ENCODE measurements around the gene UBE3B. TPM values are rescaled to one million over a fixed set of nuclear protein-coding genes. Genes with fewer than 3 reads are reported as not detected.

Gene UBE3B
- polyA plus RNA-seq, 1 donor from 2014 or later = 23.3 TPM

DNA sequence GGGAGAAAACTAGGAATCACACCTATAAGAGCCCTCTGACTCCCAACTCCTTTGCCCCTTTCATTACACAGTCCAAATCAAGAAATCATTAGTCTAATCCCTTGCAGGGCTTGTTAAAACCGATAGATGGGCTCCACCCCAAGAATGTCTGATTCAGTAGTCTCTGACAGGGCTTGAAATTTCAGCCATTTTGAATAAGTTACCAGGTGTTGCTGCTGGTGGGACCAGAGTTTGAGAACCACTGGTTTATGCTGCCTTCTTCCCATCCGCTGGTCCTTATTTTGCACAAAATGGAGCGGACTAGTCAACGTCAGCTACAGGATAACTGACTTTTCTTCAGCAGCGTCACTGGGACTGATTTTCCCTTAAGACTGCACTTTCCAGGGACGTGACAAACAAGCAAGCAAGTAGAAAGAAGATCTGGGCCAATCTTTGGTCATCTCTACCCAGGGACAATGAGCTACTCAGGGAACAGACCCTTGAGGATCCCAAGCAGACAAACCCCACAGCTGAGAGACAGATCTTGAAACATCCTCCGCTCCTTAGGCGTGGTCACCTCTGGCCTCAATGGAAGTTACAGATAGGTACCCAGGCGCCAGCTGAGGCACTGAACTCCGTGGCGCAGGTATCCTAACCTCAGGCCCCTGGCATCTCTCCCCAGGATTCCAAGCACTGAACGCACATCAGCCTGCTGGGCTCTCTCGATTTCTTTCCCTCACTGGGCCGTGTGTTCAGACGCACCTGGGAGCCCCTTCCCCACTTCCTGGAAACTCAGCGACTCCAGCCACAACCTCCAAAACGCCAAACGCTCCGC lies 1.2 kb upstream of the UBE3B start:
- Mint-ChIP-seq H3K27me3 (no peaks in the 10 kb centered on the region), H3K9me3 (no peaks in the 10 kb centered on the region), H3K4me1 (peaks cover 26 to 40% (median 28%) of the 10 kb centered on the region in 3 donors), H3K27ac (peak overlapping the region in 2 of 3 donors; percentile 59 to 94), H3K36me3 (no peaks in the 10 kb centered on the region), H3K4me3 (peak overlapping the region; percentile 96 to 100 (median 98))

DNA sequence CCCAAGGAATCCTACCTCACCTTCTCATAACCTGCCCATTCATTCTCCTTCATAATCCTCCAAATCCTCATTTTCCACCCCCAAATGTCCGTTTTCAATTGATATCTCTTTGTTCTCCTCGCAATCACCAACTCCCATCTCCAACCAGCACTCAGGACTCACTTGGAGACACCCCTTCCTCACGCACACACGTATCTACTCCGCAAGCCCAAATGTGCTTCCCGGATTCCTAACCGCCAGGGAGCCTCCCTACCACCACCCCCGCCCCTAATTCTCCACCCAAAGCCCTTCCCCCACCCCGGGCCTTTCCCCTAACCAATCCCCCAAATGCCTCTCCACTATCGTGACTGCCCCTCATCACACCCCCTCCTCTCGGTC lies 638 bp upstream of the UBE3B start:
- peak overlapping the region; percentile 96 to 100 (median 98) for H3K4me3 Mint-ChIP-seq
- H3K27me3 Mint-ChIP-seq = no peaks in the 10 kb centered on the region
- peaks cover 26 to 43% (median 28%) of the 10 kb centered on the region in 3 donors for H3K4me1 Mint-ChIP-seq
- H3K36me3 Mint-ChIP-seq = no peaks in the 10 kb centered on the region
- peak overlapping the region; percentile 94 to 99 (median 99) for H3K27ac Mint-ChIP-seq
- no peaks in the 10 kb centered on the region for H3K9me3 Mint-ChIP-seq

DNA sequence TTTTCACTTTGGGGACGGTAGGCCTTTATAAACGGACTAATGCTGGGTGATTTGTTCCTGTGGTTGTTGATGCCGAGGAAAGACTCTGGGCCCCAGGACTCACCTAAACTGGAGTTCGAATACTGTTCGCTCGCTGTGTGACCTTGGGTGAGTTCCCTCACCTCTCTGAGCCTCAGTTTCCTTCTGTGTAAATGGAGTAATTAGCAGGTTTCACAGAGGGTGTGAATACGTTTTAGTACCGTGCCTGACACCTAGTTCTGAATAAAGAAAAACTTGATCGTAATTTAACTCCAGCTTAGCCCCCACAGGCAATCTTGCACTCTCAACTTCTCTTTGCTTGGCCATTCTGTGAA lies 505 bp downstream of the UBE3B start:
- Mint-ChIP-seq H3K27me3 (no peaks in the 10 kb centered on the region), H3K4me1 (peaks cover 26 to 43% (median 31%) of the 10 kb centered on the region in 3 donors), H3K9me3 (no peaks in the 10 kb centered on the region), H3K36me3 (no peaks in the 10 kb centered on the region), H3K4me3 (peak overlapping the region; percentile 96 to 100 (median 98)), H3K27ac (peak overlapping the region; percentile 94 to 99 (median 99))

DNA sequence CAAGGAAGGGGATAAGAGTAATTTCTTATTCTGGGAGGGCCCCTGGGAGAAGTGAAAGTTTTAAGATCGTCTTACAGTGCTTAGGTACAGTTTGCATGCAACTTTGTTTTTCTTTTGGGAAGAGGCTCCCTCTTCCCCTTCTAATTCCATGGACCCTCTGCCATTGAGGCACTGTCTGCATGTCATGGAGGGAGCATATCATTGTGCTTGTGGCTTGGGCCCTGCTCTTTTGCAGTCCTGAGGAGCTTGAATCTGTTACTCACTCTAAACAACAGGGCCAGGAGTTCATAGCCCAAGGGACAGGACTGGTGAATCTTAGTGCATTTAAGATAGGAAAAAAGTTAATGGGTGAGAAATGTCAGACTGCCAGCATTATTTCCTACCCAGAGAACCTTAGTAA lies 2.3 kb downstream of the UBE3B start:
- peak overlapping the region in 3 of 4 donors; percentile 5 to 91 (median 52) for H3K4me3 Mint-ChIP-seq
- H3K27me3 Mint-ChIP-seq = no peaks in the 10 kb centered on the region
- no peak overlapping the region for H3K27ac Mint-ChIP-seq
- H3K36me3 Mint-ChIP-seq = no peaks in the 10 kb centered on the region
- peaks cover 24 to 37% (median 28%) of the 10 kb centered on the region in 3 donors for H3K4me1 Mint-ChIP-seq
- no peaks in the 10 kb centered on the region for H3K9me3 Mint-ChIP-seq

DNA sequence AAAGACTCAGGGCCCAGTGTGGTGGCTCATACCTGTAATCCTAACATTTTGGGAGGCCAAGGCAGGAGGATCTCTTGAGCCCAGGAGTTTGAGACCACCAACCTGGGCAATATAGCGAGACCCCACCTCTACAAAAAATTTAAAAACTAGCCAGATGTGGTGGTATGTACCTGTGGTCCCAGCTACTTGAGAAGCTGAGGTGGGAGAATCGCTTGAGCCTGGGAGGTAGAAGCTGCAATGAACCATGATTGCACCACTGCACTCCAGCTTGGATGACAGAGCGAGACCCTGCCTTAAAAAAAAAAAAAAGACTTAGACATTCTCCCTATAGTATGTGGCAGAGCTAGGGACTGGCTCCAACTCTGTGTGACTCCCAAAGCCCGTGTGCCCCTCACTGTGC lies 2.9 kb downstream of the UBE3B start:
- no peaks in the 10 kb centered on the region for H3K27me3 Mint-ChIP-seq
- H3K36me3 Mint-ChIP-seq = no peaks in the 10 kb centered on the region
- peaks cover 24 to 35% (median 27%) of the 10 kb centered on the region in 3 donors for H3K4me1 Mint-ChIP-seq
- no peaks in the 10 kb centered on the region for H3K9me3 Mint-ChIP-seq
- H3K4me3 Mint-ChIP-seq = no peak overlapping the region
- H3K27ac Mint-ChIP-seq = no peak overlapping the region

DNA sequence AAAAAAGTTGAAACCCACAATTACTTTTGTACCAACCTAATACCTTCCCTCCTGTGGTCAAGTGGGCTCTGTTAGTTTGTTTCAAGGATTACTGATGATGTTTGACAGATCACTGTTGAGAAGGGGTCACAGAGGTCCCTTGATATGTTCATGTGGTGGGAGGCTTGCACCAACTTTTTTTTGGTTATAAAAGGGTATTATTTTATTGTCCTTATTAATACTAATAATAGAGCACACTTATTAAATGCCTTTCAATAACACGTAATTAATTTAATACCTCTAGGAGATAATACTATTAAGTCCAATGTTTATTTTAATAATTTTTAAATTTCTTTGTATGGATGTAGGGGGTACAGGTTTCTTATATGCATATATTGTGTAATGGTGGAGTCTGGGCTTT lies 4.4 kb downstream of the UBE3B start:
- Mint-ChIP-seq H3K36me3 (peaks cover 1% of the 10 kb centered on the region), H3K4me1 (peaks cover 13 to 24% (median 13%) of the 10 kb centered on the region in 3 donors), H3K9me3 (no peaks in the 10 kb centered on the region), H3K4me3 (no peak overlapping the region), H3K27me3 (no peaks in the 10 kb centered on the region), H3K27ac (peak overlapping the region in 1 of 3 donors; percentile 40)

DNA sequence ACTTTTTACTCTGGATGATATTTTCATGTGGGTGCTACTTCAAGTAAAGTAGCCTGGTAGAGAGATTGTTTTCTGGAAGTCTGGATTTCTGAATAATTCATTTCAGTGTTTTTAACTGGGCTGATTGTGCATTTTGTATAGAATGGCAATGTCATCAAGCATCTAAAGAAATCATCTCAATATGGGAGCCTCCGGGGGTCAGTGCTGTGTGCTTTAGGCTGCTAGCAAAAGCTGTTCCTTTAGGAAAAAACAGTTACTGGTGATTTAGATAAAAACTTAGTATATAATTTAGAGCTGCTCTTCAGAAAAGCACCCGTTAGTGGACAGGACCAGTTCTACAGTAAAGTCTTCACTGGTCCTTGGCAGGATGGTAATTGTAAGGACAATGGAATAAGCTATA lies 5.1 kb downstream of the UBE3B start:
- no peaks in the 10 kb centered on the region for H3K9me3 Mint-ChIP-seq
- peaks cover 1% of the 10 kb centered on the region for H3K36me3 Mint-ChIP-seq
- peak overlapping the region in 1 of 3 donors; percentile 40 for H3K27ac Mint-ChIP-seq
- peaks cover 12 to 19% (median 13%) of the 10 kb centered on the region in 3 donors for H3K4me1 Mint-ChIP-seq
- peak overlapping the region in 1 of 4 donors; percentile 25 for H3K4me3 Mint-ChIP-seq
- no peaks in the 10 kb centered on the region for H3K27me3 Mint-ChIP-seq

DNA sequence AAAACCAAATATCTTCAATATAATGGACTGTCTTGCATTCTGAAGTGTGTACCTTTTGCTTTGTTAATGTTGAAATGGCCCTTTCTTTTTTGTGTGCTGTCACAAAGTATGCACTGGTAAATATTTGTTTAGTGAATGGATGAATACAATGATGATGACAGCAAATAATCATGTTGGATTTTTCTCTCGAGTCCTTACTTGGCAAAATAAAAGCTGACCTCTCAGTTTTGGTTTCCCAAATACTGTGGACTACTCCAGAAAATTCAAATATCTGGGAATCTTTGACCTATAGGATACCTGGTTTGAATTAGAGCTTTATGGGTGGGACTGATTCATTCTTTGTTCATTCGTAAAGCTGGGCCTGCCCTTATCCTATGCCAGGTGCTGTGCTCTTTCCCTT lies 5.5 kb downstream of the UBE3B start:
- Mint-ChIP-seq H3K4me1 (peaks cover 12 to 16% (median 13%) of the 10 kb centered on the region in 3 donors), H3K9me3 (no peaks in the 10 kb centered on the region), H3K27me3 (no peaks in the 10 kb centered on the region), H3K27ac (no peak overlapping the region), H3K36me3 (peaks cover 1% of the 10 kb centered on the region), H3K4me3 (peak overlapping the region in 1 of 4 donors; percentile 25)

DNA sequence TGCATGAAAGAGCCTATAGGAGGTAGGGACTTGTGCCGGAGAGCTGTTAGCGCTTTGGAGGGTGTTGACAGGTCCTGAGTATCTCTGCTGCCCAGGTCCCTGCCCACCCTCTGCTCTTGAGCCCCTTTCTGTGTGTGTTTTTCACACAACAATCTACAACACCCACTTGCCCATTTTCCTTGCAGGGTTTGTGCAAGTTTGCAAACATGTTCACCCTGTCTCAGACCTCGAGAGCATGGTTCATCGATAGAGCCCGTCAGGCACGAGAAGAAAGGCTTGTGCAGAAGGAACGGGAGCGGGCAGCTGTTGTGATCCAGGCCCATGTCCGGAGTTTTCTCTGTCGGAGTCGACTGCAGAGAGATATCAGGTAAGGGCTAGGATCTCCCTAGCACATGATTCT lies 5.9 kb downstream of the UBE3B start:
- Mint-ChIP-seq H3K9me3 (no peaks in the 10 kb centered on the region), H3K36me3 (peaks cover 1% of the 10 kb centered on the region), H3K27ac (peak overlapping the region in 1 of 3 donors; percentile 74), H3K4me1 (peaks cover 11 to 16% (median 13%) of the 10 kb centered on the region in 3 donors), H3K27me3 (no peaks in the 10 kb centered on the region), H3K4me3 (no peak overlapping the region)

DNA sequence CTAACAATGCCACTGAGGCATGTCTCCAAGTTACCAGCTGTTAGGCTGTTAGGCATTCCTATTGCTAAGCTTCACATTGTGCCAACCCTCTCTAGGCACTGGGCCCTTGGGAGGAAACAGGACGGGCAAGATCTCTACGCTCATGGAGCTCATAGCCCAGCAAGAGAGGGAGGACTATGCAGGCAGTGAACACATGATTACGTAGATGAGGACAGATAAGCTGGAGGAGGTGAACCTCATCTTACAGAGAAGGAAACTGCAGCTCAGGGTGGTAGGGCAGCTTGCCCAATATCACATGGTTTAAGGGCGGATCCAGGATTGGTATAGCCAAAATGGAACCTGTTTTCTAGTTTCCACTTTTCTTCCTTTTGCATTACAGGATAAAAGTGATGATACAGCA lies 7.8 kb downstream of the UBE3B start:
- H3K27ac Mint-ChIP-seq = no peak overlapping the region
- H3K27me3 Mint-ChIP-seq = no peaks in the 10 kb centered on the region
- H3K9me3 Mint-ChIP-seq = no peaks in the 10 kb centered on the region
- peaks cover 0 to 4% (median 3%) of the 10 kb centered on the region in 3 donors for H3K4me1 Mint-ChIP-seq
- no peak overlapping the region for H3K4me3 Mint-ChIP-seq
- peaks cover 3% of the 10 kb centered on the region for H3K36me3 Mint-ChIP-seq

DNA sequence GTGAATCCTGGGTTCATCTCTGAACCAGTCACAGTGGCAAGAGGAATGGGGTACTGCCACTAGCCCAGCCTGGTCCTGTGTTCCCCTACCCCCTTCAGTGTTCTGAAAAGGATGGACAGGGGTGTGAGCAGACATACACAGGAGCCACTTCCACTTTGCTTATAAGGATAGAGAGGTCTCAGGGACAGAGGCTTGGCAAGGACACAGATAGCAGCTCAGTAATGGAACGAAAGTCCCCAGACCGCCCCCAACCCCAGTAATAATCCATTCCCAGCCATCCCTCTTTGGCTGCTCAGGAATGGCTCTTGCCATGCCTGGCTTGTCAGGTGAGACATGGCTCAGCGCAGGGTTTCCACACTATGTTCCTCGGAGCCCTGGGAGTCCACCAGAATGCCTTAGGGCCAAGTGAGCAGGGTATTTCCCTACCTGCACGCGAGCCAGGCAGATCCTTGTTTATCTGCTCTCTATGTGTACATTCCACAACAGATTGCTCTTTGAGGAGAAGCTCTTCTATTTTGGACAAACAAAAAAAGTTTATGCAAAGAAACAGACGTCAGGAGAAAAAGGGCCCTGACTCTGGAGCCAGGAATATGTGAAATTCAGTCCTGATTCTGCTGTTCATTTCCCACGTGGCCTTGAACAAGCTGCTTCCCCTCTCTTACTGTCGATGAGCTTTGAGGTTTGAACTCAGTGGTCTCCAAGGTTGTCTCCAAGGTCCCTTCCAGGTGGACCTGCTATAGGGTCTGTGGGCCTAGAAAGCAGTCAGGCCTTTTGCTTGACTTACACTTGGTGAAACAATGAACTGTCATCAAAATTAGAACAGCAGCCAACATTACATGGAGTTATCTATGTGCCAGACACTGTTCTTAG lies 10.0 kb downstream of the UBE3B start:
- Mint-ChIP-seq H3K4me3 (no peak overlapping the region), H3K27me3 (no peaks in the 10 kb centered on the region), H3K27ac (no peak overlapping the region), H3K9me3 (no peaks in the 10 kb centered on the region), H3K4me1 (peaks cover 0 to under 1% (median 0%) of the 10 kb centered on the region in 3 donors), H3K36me3 (peaks cover 3% of the 10 kb centered on the region)

DNA sequence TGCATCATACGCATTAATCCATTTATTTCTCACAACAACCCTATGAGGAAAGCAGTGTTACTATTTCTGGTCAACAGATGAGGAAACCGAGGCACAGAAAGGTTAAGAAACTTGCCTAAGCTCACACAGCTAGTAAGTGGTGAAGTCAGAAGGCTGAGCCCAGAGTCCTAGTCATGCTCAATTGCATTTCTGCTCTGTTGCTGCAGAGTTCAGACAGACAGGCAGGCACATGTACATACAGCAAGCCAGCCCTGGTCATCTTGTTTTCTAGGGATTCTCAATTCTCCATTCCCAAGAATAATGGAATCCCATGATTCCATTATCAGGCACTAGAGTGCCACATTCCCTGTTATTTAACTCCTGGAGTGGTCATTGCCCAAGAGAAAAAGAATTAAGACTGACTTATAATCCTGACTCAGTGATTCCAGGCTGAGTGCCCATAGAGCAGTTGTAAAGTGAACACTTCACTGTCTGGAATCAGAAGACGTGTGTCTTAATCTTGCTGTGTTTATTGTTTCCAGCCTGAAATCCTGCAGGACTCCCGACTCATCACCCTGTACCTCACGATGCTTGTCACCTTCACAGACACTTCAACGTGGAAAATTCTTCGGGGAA lies 10.7 kb downstream of the UBE3B start:
- H3K27ac Mint-ChIP-seq = no peak overlapping the region
- H3K9me3 Mint-ChIP-seq = no peaks in the 10 kb centered on the region
- H3K4me1 Mint-ChIP-seq = no peaks in the 10 kb centered on the region
- peaks cover 3% of the 10 kb centered on the region for H3K36me3 Mint-ChIP-seq
- no peaks in the 10 kb centered on the region for H3K27me3 Mint-ChIP-seq
- H3K4me3 Mint-ChIP-seq = no peak overlapping the region

DNA sequence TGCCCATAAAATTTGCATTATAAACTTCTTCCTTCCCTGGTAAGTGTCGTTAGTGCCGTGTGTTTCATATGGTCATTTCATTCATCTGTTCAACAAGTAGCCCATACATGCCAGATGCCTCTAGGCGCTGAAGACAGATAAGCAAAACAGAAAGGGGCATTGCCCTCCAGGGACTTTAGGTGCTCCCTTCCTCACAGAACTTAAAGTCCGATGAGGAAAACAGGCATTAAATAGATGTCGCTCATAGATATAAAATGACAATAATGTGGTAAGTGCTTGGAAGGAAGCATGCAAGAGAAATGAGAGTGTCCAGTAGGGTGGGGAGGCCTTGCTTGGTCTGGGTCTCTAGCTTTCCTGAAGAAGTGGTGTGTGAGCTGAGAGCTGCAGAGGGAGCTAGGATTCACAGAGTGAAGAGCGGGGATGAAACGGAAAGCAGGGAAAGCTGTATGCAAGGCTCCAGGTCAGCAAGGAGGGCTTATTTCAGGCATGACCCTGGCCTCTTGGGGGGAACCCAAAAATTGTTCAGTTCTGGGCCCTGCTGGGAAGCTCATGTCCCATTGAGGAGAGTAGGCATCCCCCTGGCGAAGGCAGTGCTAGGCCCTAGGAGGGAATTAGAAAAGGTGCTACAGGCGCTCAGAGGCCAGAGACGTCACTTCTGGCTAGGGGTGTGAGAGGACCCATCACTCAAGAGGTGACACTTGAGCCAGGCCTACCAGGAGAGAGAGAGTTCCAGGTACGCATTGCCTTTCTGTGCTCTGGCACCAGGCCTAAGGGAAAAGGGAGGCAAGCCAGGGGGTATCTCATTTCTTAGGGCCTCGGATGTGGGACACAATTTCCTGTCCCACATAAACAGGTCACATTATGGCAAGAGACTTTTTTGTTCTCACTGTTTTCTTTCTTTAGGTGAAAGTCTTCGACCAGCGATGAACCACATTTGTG lies 11.9 kb downstream of the UBE3B start:
- Mint-ChIP-seq H3K27ac (no peak overlapping the region), H3K4me1 (no peaks in the 10 kb centered on the region)

DNA sequence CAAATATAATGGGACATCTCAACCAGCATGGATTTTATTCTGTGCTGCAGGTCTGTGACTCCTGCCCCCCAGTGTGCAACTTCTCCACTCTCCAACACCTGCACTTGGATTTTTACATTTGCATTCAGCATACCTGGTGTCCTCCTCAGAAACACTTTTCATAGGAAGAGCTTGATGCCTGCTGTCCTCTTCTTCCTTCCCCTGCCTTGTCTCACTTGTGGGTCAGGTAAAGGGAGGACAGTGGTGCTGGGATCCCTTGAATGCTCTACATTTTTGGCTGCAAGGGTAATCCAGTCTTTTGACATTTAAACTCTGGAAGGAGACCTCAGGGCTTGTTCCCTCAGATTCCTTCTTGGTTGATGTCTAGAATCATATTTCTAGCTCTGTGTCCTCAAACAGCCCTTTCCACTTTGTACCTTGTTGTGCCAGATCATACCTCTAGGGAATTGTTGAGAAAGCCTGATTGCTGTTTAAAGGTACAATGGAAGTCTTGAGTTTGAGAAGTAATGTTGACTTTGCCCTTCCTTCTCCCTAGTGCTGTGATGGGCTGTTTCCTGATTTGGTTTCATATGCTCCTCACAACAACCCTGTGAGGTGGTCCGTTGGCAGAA lies 12.6 kb downstream of the UBE3B start:
- peaks cover 9% of the 10 kb centered on the region for H3K36me3 Mint-ChIP-seq
- H3K27me3 Mint-ChIP-seq = no peaks in the 10 kb centered on the region
- no peak overlapping the region for H3K27ac Mint-ChIP-seq

More for the DNA sequence above, 11.9 kb downstream of the UBE3B start:
- Mint-ChIP-seq H3K36me3 (peaks cover 7% of the 10 kb centered on the region), H3K27me3 (no peaks in the 10 kb centered on the region), H3K9me3 (no peaks in the 10 kb centered on the region), H3K4me3 (no peak overlapping the region)

More for the DNA sequence above, 12.6 kb downstream of the UBE3B start:
- H3K4me3 Mint-ChIP-seq = no peak overlapping the region
- H3K9me3 Mint-ChIP-seq = no peaks in the 10 kb centered on the region
- no peaks in the 10 kb centered on the region for H3K4me1 Mint-ChIP-seq

Measured in IgD-negative memory B cell (primary cell).